Heart left ventricle (tissue), 16 donors: Measurements from ENCODE around the gene SLC5A4. TPM values are rescaled to one million over a fixed set of nuclear protein-coding genes. Genes with fewer than 3 reads are reported as not detected.
A peak's percentile ranks its signal among the peaks of the same experiment; 100 is the strongest.

Source experiments
- ATAC-seq, 4 donors: fragments of 200-7000 bp; cut with Tn5 transposase; one replicate each; pipeline ENCODE4 v1.9.1; 2020 to 2022; ENCODE audit warnings: moderate library complexity in 4 of 4, mild to moderate bottlenecking in 3 of 4, moderate number of reproducible peaks in 1 of 4
- DNase-seq, 5 donors: peaks; one replicate each; pipeline ENCODE4 v3.0.0-alpha.2; 2020
- H3K27ac ChIP-seq, 12 donors: fragments of 200-600 bp; sonication (generic) in 4 of 12; one replicate each; pipeline versions ENCODE4 v1.5.0 to v1.8.0; 2016 to 2022; ENCODE audit warnings: mild to moderate bottlenecking in 2 of 12
- H3K27me3 ChIP-seq, 9 donors: fragments of 200-600 bp; sonication (generic) in 2 of 9; one replicate each; pipeline versions ENCODE4 v1.5.1 to v1.8.0; 2016 to 2022; ENCODE audit warnings: mild to moderate bottlenecking in 3 of 9
- H3K36me3 ChIP-seq, 9 donors: fragments of 200-600 bp; sonication (generic) in 2 of 9; one replicate each; pipeline versions ENCODE4 v1.5.0 to v1.8.0; 2018 to 2022; ENCODE audit warnings: mild to moderate bottlenecking in 2 of 9
- H3K4me1 ChIP-seq, 12 donors: fragments of 200-600 bp; sonication (generic) in 4 of 12; one replicate each; pipeline versions ENCODE4 v1.5.0 to v1.8.0; 2016 to 2022; ENCODE audit warnings: mild to moderate bottlenecking in 3 of 12
- H3K4me3 ChIP-seq, 12 donors: fragments of 200-600 bp; sonication (generic) in 4 of 12; one replicate each; pipeline versions ENCODE4 v1.5.0 to v1.8.0; 2017 to 2022; ENCODE audit warnings: mild to moderate bottlenecking in 9 of 12, moderate library complexity in 4 of 12
- H3K9me3 ChIP-seq, 12 donors: fragments of 200-600 bp; sonication (generic) in 4 of 12; one replicate each; pipeline versions ENCODE4 v1.5.0 to v1.8.0; 2016 to 2022; ENCODE audit warnings: mild to moderate bottlenecking in 1 of 12
- CTCF ChIP-seq, 12 donors: fragments of 200-600 bp; sonication (generic) in 4 of 12; IDR thresholded peaks; one replicate each; pipeline versions ENCODE4 v1.5.0 to v1.8.0; 2018 to 2022; ENCODE audit warnings: antibody characterized with exemption in 12 of 12, mild to moderate bottlenecking in 5 of 12
- POLR2A ChIP-seq, 2 donors: fragments of 450-650 bp; IDR thresholded peaks; one replicate each; pipeline ENCODE4 v1.6.1; 2017; ENCODE audit warnings: antibody characterized with exemption in 2 of 2, mild to moderate bottlenecking in 2 of 2, moderate library complexity in 2 of 2
- WGBS, 4 donors: extraction: QIAGEN DNeasy Blood & Tissue Kit in 2 of 4; methylation state at CpG; one replicate each; pipeline versions ENCODE4 v1.1.5 to v1.1.7; 2013 to 2018; 5-methylcytosine and 5-hydroxymethylcytosine counted together
- intact Hi-C, 10 donors: fragments of 100-400 bp; cut with DNase I; formaldehyde crosslinking; loops; one replicate each; pipeline versions ENCODE4 v1.11.1 to v1.14.2; 2022
- polyA plus RNA-seq, 2 donors: library from polyadenylated mRNA; stranded (reverse); fragments of 200-250 nt; gene quantifications; one replicate each; pipeline ENCODE4 v1.2.3, GENCODE V29; 2013
- total RNA-seq, 9 donors: library from RNA; depleted of rRNA in 2 of 9; stranded (reverse); fragments of >200 nt in 2 of 9; fragmentation: NEBNext Ultra II Directional in 3 of 9; extraction: Animal tissue kit (Norgen Biotek cat#: 25700) in 3 of 9; gene quantifications; one replicate each; pipeline versions ENCODE4 v1.1.0 to v1.2.4, GENCODE V29; 2016 to 2023
- donor health status: ischemic (EF 13 %, LVEDD 7.1; RV severe dilation, severe dysfunction).
- donor health status: healthy with polysubstance abuse.
- donor health status: DM: no; HTN: yes; CAD: no.
- donor health status: DM: no; HTN: no; CAD: no.
- donor health status: ischemic (EF 25% LVEDD 6.9; RV normal size, moderate dysfunction).
- donor health status: ischemic (EF 25% LVEDD 5.7; RV mildly dilated, moderate dysfunction).
- donor health status: healthy.
- donor health status: DM: yes; HTN: yes; CAD: no.
- donor health status: ischemic (EF 35%, LVEDD 5.7; RV mildly dilated, moderate dysfunction).
- donor health status: nonischemic (EF 11% LVEDD 7.7; RV severe dilation, severe dysfunction).
- donor health status: DM: yes; HTN: yes; CAD: no.
- donor health status: PGD.
- donor health status: ischemic (EF 29% LVEDD 5.4; RV normal size, mild dysfunction).
- donor health status: nonischemic (EF 23%, LVEDD 6.1; RV moderate dilation, normal function).

Gene SLC5A4
- total and polyA plus RNA-seq, 11 donors = 0.12 to 1.3 (median 0.28) TPM; not detected in 2

GRCh38 chr22:32175683-32176644 lies 79.2 kb downstream of the SLC5A4 start:
- Histone ChIP-seq H3K4me1 (peaks cover 0 to 7% (median 0%) of the 10 kb centered on the region in 12 donors), H3K9me3 (no peaks in the 10 kb centered on the region), H3K4me3 (peak overlapping the region in 8 of 12 donors; percentile 3 to 27 (median 18)), H3K27me3 (peaks cover 14 to 53% (median 29%) of the 10 kb centered on the region in 9 donors), H3K36me3 (no peaks in the 10 kb centered on the region), H3K27ac (no peak overlapping the region)
- 4 to 10% (median 5%) methylated on average over 28 to 73 of the region's 73 CpGs for WGBS, 4 donors
- ATAC-seq = peak in 2 of 4 donors; percentile 20 to 31
- no peak for TF ChIP-seq POLR2A (IDR thresholded peaks at IDR 0.05)
- TF ChIP-seq CTCF (IDR thresholded peaks at IDR 0.05) = peak in 1 of 12 donors; percentile 8
- intact Hi-C loops = no loop called here
- DNase-seq = no peak

- H3K4me1 ChIP-seq = peaks cover 0 to 7% (median 0%) of the 10 kb centered on the region in 12 donors
- 84 to 95% (median 86%) methylated on average over 10 to 11 of the region's 11 CpGs for WGBS, 4 donors
- no peaks in the 10 kb centered on the region for H3K36me3 ChIP-seq
- DNase-seq (no peak), ATAC-seq (no peak)
- H3K4me3 ChIP-seq = no peak overlapping the region
- no peak for TF ChIP-seq CTCF (IDR thresholded peaks at IDR 0.05)
- TF ChIP-seq POLR2A (IDR thresholded peaks at IDR 0.05) = no peak
- H3K27me3 ChIP-seq = peaks cover 14 to 53% (median 29%) of the 10 kb centered on the region in 9 donors
- intact Hi-C loops = no loop called here
- no peak overlapping the region for H3K27ac ChIP-seq
- H3K9me3 ChIP-seq = no peaks in the 10 kb centered on the region
These were observed 80.0 kb downstream of the SLC5A4 start for GRCh38 chr22:32175115-32175514.

Other genes with a start within 250 kb of the SLC5A4 start
- gene SLC5A1, start 212.1 kb downstream of the SLC5A4 start, total RNA-seq = 100 to 1,000 TPM in 6 of 9 donors, 10 to 100 TPM in 3; 66.0 to 181 (median 112) TPM
- 10 to 100 TPM; 22.1 to 54.5 TPM for gene SLC5A1, start 212.1 kb downstream of the SLC5A4 start, polyA plus RNA-seq
- not detected for gene C22orf42, start 96.0 kb downstream of the SLC5A4 start, total RNA-seq
- not detected for gene C22orf42, start 96.0 kb downstream of the SLC5A4 start, polyA plus RNA-seq
- gene RFPL2, start 50.3 kb downstream of the SLC5A4 start, total RNA-seq = not detected
- gene RFPL2, start 50.3 kb downstream of the SLC5A4 start, polyA plus RNA-seq = not detected
- not detected for gene RFPL3, start 102.5 kb upstream of the SLC5A4 start, total RNA-seq
- gene RFPL3, start 102.5 kb upstream of the SLC5A4 start, polyA plus RNA-seq = not detected
- 10 to 100 TPM; 39.4 to 54.0 (median 47.1) TPM for gene RTCB, start 156.9 kb upstream of the SLC5A4 start, total RNA-seq
- gene RTCB, start 156.9 kb upstream of the SLC5A4 start, polyA plus RNA-seq = 100 to 1,000 TPM in 1 of 2 donors, 10 to 100 TPM in 1; 19.8 to 110 TPM
- not detected for gene BPIFC, start 209.1 kb upstream of the SLC5A4 start, total RNA-seq
- not detected for gene BPIFC, start 209.1 kb upstream of the SLC5A4 start, polyA plus RNA-seq
- 10 to 100 TPM; 32.8 to 63.0 (median 42.5) TPM for gene FBXO7, start 219.5 kb upstream of the SLC5A4 start, total RNA-seq
- 10 to 100 TPM; 19.1 to 42.5 TPM for gene FBXO7, start 219.5 kb upstream of the SLC5A4 start, polyA plus RNA-seq